ENCODE data around the gene SMC6.

SMC6 gene

GRCh38 chr2:17628349-17629261, 125.0 kb downstream of the SMC6 start:
- no peak for DNase-seq (ENCODE audit: low spot score)
- TF ChIP-seq CTCF (IDR thresholded peaks at IDR 0.05; ENCODE audit: extremely low read depth, missing control alignments) = no peak

- DNase-seq (ENCODE audit: low spot score) = no peak
- no peak for TF ChIP-seq CTCF (IDR thresholded peaks at IDR 0.05; ENCODE audit: extremely low read depth, missing control alignments)
Measured at GRCh38 chr2:17627434-17627833, 126.2 kb downstream of the SMC6 start.

- TF ChIP-seq CTCF (IDR thresholded peaks at IDR 0.05; ENCODE audit: extremely low read depth, missing control alignments) = no peak
Measured at GRCh38 chr2:17626986-17627385, 126.6 kb downstream of the SMC6 start.

GRCh38 chr2:17625446-17625845, 128.2 kb downstream of the SMC6 start:
- no peak for DNase-seq (ENCODE audit: low spot score)
- TF ChIP-seq CTCF (IDR thresholded peaks at IDR 0.05; ENCODE audit: extremely low read depth, missing control alignments) = no peak

More at GRCh38 chr2:17626986-17627385, 126.6 kb downstream of the SMC6 start:
- no peak for DNase-seq (ENCODE audit: low spot score)

- TF ChIP-seq CTCF (IDR thresholded peaks at IDR 0.05; ENCODE audit: extremely low read depth, missing control alignments) = no peak
- DNase-seq (ENCODE audit: low spot score) = no peak
Measured at GRCh38 chr2:17621781-17622180, 131.8 kb downstream of the SMC6 start.

- DNase-seq (ENCODE audit: low spot score) = no peak
- TF ChIP-seq CTCF (IDR thresholded peaks at IDR 0.05; ENCODE audit: extremely low read depth, missing control alignments) = no peak
Measured at GRCh38 chr2:17620841-17621240, 132.8 kb downstream of the SMC6 start.

GRCh38 chr2:17620280-17620679, 133.3 kb downstream of the SMC6 start:
- no peak for DNase-seq (ENCODE audit: low spot score)
- TF ChIP-seq CTCF (IDR thresholded peaks at IDR 0.05; ENCODE audit: extremely low read depth, missing control alignments) = no peak

All from GM20000 (cell line).